ENCODE results near the gene IFI44. TPM values are rescaled to one million over a fixed set of nuclear protein-coding genes. Genes with fewer than 3 reads are reported as not detected.

Gene IFI44
- total RNA-seq, 1 donor from 2014 or later: 5.9 TPM

DNA sequence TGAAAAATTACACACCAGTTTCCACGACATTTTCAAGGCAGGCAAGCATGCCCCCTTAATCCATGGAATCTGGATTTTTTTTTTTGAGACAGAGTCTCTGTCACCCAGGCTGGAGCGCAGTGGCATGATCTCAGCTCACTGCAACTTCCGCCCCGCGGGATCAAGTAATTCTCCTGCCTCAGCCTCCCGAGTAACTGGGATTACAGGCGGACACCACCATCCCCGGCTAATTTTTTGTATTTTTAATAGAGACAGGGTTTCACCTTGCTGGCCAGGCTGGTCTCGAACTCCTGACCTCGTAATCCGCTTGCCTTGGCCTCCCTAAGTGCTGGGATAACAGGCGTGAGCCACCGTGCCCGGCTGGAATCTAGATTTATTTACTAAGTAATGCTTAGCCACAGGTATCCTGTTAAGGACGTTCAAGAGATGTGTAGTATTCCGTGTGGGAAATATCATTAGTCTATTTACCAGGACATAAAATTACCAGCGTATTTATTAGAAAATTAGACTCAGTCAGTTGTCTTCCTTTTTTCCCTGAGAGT lies 2.5 kb downstream of the IFI44 start:
- peak overlapping the region in 1 of 2 donors; percentile 54 for H3K4me3 ChIP-seq
- no peak overlapping the region for H3K27ac ChIP-seq
- TF ChIP-seq, protein P1, sequence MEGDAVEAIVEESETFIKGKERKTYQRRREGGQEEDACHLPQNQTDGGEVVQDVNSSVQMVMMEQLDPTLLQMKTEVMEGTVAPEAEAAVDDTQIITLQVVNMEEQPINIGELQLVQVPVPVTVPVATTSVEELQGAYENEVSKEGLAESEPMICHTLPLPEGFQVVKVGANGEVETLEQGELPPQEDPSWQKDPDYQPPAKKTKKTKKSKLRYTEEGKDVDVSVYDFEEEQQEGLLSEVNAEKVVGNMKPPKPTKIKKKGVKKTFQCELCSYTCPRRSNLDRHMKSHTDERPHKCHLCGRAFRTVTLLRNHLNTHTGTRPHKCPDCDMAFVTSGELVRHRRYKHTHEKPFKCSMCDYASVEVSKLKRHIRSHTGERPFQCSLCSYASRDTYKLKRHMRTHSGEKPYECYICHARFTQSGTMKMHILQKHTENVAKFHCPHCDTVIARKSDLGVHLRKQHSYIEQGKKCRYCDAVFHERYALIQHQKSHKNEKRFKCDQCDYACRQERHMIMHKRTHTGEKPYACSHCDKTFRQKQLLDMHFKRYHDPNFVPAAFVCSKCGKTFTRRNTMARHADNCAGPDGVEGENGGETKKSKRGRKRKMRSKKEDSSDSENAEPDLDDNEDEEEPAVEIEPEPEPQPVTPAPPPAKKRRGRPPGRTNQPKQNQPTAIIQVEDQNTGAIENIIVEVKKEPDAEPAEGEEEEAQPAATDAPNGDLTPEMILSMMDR (IDR thresholded peaks at IDR 0.05): no peak
- intact Hi-C loops (cut with DNase I): no loop called here
- no peaks in the 10 kb centered on the region for H3K27me3 ChIP-seq
- H3K9me3 ChIP-seq: no peaks in the 10 kb centered on the region
- H3K4me1 ChIP-seq: no peaks in the 10 kb centered on the region
- H3K36me3 ChIP-seq: no peaks in the 10 kb centered on the region
- no peak for DNase-seq (ENCODE audit: low spot score in 2 of 2)

GRCh38 chr1:78658901-78659300 lies 9.3 kb downstream of the IFI44 start:
- no peaks in the 10 kb centered on the region for H3K27me3 ChIP-seq
- no peaks in the 10 kb centered on the region for H3K4me1 ChIP-seq
- no peak overlapping the region for H3K4me3 ChIP-seq
- TF ChIP-seq, protein P1 (IDR thresholded peaks at IDR 0.05): no peak
- H3K27ac ChIP-seq: no peak overlapping the region
- intact Hi-C loops (cut with DNase I): no loop called here
- no peaks in the 10 kb centered on the region for H3K9me3 ChIP-seq
- peaks cover 0 to 6% of the 10 kb centered on the region in 2 donors for H3K36me3 ChIP-seq
- DNase-seq (ENCODE audit: low spot score in 2 of 2): no peak

DNA sequence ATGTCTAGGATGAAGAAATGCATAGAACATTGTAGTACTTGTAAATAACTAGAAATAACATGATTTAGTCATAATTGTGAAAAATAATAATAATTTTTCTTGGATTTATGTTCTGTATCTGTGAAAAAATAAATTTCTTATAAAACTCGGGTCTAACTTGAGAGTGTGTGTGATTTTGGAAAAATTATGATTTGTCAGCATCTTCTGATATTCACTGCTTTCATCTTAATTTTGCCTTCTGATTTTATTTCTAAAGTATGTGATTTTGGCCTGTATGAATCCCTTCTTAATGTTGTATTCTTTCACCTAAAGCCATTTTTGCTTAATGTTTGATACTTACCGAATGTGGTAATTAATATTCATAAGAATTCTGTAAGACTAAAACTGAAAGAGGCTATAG lies 14.3 kb downstream of the IFI44 start:
- Histone ChIP-seq H3K36me3 (peaks cover 0 to 6% of the 10 kb centered on the region in 2 donors), H3K27ac (no peak overlapping the region), H3K4me1 (no peaks in the 10 kb centered on the region), H3K9me3 (no peaks in the 10 kb centered on the region), H3K4me3 (no peak overlapping the region), H3K27me3 (no peaks in the 10 kb centered on the region)
- TF ChIP-seq, protein P1 (IDR thresholded peaks at IDR 0.05): no peak
- intact Hi-C loops (cut with DNase I): no loop called here
- DNase-seq (ENCODE audit: low spot score in 2 of 2): no peak

- DNase-seq (ENCODE audit: low spot score in 2 of 2): no peak
- no peak overlapping the region for H3K27ac ChIP-seq
- no peaks in the 10 kb centered on the region for H3K9me3 ChIP-seq
- H3K4me3 ChIP-seq: no peak overlapping the region
- intact Hi-C loops (cut with DNase I): no loop called here
- H3K36me3 ChIP-seq: peaks cover 0 to 4% of the 10 kb centered on the region in 2 donors
- no peaks in the 10 kb centered on the region for H3K4me1 ChIP-seq
- no peaks in the 10 kb centered on the region for H3K27me3 ChIP-seq
- TF ChIP-seq, protein P1 (IDR thresholded peaks at IDR 0.05): no peak
Measured at GRCh38 chr1:78664763-78665162, 15.1 kb downstream of the IFI44 start.

GRCh38 chr1:78665809-78666208 lies 16.2 kb downstream of the IFI44 start:
- H3K9me3 ChIP-seq: no peaks in the 10 kb centered on the region
- intact Hi-C loops (cut with DNase I): no loop called here
- H3K4me3 ChIP-seq: no peak overlapping the region
- no peaks in the 10 kb centered on the region for H3K36me3 ChIP-seq
- H3K4me1 ChIP-seq: no peaks in the 10 kb centered on the region
- H3K27me3 ChIP-seq: no peaks in the 10 kb centered on the region
- TF ChIP-seq, protein P1 (IDR thresholded peaks at IDR 0.05): no peak
- DNase-seq (ENCODE audit: low spot score in 2 of 2): no peak
- no peak overlapping the region for H3K27ac ChIP-seq

DNA sequence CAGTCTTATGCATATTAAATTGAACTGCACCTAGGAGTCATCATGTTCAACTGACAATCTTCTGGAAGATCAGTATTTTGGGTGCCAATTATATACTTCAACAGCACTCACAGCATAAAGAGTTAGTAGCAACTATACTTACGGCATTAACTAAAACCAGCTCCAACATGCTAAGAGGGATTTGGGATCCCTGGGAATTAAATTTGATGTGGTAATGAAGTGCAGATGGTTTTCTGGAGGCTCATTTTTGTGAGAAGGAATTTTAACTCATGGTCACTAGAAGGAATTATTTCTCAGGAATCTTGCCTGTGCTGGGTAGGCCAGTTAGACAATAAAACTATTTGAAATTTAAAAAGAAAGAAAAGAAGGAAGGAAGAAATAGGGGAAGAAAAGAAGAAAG lies 18.3 kb downstream of the IFI44 start:
- no peaks in the 10 kb centered on the region for H3K4me1 ChIP-seq
- no peaks in the 10 kb centered on the region for H3K27me3 ChIP-seq
- no peak overlapping the region for H3K4me3 ChIP-seq
- no peak overlapping the region for H3K27ac ChIP-seq
- no peaks in the 10 kb centered on the region for H3K36me3 ChIP-seq
- intact Hi-C loops (cut with DNase I): no loop called here
- no peaks in the 10 kb centered on the region for H3K9me3 ChIP-seq
- DNase-seq (ENCODE audit: low spot score in 2 of 2): no peak
- TF ChIP-seq, protein P1 (IDR thresholded peaks at IDR 0.05): no peak
